Activated CD4-positive, alpha-beta T cell treated with anti-CD3 and anti-CD28 coated beads for 1 hour (primary cell): ENCODE results near the gene FOXO3B.
"Not testable (repeated sequence)": the region's sequence is repeated elsewhere in the genome, so short reads cannot be mapped to it uniquely, and the experiment has no call there.

Experiments
- DNase-seq: peaks from one replicate; pipeline ENCODE4 v3.0.0-alpha.2; 2020

FOXO3B gene

DNA sequence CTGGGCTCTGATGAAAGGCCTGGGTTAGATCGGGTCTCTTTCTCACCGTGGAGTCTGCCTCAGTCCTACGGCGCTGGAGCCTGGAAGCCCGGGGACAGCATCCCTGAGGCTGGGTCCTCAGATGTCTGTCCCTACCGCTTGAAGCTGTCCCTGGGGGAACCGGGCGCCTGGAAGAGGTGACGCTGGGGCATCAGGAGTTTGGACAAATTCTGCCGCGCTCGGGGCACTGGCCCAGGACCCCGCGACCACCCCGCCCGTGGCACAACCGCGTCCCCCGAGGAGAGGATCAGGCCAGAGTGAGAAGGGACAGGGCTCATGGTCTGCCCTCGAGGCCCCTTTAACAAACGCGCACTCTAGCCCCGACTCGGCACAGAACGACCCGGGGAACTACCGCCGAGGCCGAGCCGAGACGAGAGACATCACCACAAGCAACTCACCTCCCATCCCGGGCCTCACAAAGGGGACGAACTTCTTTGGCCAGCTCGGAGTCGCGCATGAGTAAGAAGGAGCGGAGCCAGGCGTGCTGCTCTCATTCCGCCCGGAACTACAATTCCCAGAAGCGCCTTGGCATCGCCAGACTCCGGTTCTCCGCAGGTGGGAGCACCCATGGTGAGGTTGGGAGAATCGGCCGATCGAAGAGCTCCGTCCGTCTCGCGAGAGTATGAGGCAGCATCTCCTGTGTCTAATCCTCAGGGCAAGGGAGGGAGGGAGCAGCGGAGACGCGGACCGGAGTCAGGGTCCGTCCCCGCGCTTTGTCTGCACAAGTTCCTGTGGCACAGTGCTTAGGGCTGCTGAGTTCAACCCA lies at the start of gene FOXO3B:
Gene FOXO3B (minus strand): TSS at position 548 of the 805 bp plus-strand sequence. CDS start 663 bp downstream, outside the sequence.
- peak; percentile 53 for DNase-seq

- DNase-seq: not testable (repeated sequence)
Measured at GRCh38 chr17:18723509-18723908, 41.4 kb upstream of the FOXO3B start.

GRCh38 chr17:18722612-18723011 lies 40.5 kb upstream of the FOXO3B start:
- DNase-seq: not testable (repeated sequence)

DNA sequence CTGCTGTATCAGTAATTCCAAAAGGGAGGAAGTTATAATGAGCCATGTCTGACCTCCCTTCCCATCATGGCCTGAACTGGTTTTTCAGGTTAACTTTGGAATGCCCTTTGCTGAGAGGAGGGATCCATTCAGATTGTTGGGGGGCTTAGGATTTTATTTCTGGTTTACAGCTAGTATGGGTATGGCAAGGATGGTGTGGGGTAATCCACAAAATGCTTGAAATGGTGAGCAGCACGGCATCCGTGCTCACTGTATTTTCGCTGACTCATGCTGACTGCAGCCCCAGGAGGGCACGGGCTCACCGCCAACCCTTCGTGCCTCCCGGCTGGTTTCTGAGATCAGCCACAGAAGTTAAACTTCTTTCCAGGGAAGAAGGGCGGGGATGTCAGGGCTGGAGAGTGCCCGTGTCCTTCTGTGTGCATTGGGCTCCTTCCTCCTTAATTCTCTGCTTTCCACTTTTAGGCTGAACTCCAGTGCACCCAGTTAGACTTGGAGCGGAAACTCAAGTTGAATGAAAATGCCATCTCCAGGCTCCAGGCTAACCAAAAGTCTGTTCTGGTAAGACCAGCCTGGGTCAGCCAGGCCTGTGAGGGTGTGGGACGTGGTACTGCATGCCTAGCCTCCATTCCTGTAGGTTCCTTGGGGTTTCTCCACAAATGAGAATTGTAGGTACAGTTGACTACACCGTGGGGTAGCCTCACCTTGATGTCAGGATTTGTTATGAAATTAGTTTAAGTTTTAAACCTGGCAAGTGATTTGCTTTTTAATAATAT lies 39.8 kb upstream of the FOXO3B start:
- not testable (repeated sequence) for DNase-seq

DNA sequence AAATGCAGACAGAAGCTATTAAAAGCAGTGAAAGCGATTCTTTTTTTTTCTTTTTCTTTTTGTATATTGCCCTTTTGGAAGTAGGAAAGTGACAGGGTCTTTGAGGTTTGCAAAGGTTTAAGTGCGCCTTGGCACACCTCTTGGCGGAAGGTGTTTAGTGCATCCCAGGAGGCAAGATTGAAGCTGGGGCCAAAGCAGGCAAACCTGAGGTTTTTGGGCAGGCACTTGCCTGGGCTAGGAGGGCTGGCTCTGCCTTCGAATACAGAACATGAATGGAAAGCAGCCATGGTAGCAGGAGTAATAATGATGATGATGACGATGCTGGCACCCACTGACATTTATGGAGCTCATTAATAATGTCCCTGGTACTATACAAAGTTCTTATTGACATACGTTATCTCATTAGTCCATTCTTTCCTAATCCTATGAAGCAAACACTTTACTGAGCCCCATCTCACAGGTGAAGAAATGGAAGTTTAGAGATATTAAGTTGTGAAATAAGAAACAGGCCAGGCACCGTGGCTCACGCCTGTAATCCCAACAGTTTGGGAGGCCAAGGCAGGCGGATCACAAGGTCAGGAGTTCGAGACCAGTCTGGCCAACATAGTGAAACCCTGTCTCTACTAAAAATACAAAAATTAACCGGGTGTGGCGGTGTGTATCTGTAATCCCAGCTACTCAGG lies 37.5 kb upstream of the FOXO3B start:
- not testable (repeated sequence) for DNase-seq

DNA sequence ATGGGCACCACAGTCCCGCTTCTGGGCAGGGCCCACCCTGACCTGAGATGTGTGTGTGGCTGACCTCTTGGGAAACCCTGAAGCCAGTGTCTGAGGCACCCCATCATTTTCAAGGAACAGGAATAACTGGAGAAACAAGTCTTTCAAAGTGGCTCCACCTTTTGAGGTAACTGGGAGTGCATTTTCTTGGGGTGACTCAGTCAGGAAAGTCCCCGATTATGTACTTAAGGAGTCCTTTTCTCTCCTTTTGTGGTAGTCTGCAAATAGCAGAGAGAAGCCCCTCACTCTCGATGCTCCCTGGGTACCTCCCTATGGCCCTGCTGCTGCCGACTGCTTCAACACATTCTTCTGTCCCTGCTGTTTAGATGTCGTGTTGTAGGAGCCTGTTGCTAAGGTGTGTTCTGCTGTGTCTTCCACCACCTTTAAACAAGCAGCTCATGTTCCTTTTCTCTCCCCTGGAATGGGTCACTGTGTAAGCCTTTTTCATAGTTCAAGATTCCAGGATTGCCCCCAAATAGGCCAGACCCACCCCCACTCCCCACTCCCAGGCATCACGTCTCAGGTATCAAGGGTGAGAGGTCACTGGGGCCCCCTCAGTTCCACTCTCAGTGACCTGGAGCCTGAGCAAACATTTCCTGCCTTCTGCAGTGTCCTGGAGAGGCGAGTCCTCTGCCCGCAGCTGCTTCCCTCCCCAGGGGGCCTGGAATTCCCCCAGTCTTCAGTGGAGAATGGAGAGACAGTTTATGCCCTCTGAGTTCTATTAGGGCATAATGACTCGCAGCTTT lies 36.7 kb upstream of the FOXO3B start:
- DNase-seq: not testable (repeated sequence)

DNA sequence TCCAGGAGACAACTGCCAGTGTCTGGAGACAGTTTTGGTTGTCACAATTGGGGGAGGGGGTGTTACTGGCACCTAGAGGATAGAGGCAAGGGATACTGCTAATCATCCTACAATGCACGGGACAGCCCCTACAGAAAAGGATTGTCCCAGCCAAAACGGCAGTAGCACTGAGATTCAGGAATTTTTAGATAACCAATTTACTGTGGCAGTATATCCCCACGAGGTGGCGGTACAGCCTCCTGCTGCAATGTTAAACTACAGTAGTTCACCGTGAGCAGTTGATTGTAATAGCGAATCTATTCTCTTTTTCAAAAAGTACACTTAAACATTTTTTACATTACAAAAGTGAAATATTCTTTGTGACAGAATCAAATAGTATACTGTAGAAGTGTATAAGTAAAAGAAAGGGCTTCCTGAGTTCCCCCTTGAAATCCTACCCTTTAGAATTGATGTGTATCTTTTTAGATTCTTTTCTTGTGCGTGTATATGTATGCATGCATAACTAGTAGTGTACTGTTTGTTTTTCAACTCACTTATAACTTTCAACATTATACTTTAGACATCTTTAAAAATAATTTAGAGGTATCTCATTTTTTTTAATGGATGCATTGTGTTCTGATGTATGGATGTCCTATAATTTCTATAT lies 30.4 kb upstream of the FOXO3B start:
- peak; percentile 36 for DNase-seq

DNA sequence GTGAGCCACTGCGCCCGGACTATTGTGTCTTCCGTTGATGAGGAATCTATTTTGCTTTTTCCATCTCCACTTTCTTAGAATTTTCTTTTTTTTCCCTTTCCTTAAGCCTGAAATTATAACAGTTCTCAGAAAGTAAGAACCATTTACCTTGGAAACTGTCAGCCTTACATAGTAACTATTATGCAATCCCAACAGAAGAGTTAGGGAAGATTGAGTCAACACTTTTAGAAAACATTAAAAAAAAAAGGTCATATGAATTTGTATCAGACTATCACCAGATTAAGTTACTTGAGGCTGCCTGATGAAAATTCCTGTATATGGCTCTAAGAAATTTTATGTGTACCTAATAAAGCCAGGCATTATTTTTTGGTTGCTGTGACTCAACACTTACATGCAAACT lies 26.1 kb upstream of the FOXO3B start:
- not testable (repeated sequence) for DNase-seq

- DNase-seq: not testable (repeated sequence)
Measured at GRCh38 chr17:18705955-18706354, 23.8 kb upstream of the FOXO3B start.

GRCh38 chr17:18698473-18699103 lies 16.5 kb upstream of the FOXO3B start:
- not testable (repeated sequence) for DNase-seq

GRCh38 chr17:18695143-18695542 lies 13.0 kb upstream of the FOXO3B start:
- DNase-seq: not testable (repeated sequence)

GRCh38 chr17:18682668-18683067 lies 554 bp upstream of the FOXO3B start:
- not testable (repeated sequence) for DNase-seq

DNA sequence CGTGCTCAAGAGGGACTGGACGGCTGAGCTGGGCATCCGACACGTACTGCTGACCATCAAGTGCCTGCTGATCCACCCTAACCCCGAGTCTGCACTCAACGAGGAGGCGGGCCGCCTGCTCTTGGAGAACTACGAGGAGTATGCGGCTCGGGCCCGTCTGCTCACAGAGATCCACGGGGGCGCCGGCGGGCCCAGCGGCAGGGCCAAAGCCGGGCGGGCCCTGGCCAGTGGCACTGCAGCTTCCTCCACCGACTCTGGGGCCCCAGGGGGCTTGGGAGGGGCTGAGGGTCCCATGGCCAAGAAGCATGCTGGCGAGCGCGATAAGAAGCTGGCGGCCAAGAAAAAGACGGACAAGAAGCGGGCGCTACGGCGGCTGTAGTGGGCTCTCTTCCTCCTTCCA lies 4.7 kb downstream of the FOXO3B start:
- DNase-seq: not testable (repeated sequence)

DNA sequence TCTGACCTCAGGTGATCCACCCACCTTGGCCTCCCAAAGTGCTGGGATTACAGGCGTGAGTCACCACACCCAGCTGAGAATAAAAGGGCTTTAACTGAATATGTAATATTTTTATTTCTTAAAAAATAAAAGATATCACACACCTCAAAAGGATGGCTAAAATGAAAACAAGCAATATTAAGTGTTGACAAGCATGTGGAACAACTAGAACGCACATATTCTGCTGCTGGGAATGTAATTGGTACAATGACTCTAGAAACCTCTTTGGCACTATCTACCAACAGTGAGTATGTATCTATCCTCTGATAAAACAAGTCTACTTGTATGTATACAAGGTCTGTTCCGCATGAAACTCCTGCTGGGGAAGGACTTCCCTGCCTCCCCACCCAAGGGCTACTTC lies 5.2 kb downstream of the FOXO3B start:
- not testable (repeated sequence) for DNase-seq

GRCh38 chr17:18672395-18673227 lies 9.5 kb downstream of the FOXO3B start:
- DNase-seq: not testable (repeated sequence)

GRCh38 chr17:18668625-18669024 lies 13.5 kb downstream of the FOXO3B start:
- not testable (repeated sequence) for DNase-seq

GRCh38 chr17:18667535-18667934 lies 14.6 kb downstream of the FOXO3B start:
- DNase-seq: not testable (repeated sequence)

DNA sequence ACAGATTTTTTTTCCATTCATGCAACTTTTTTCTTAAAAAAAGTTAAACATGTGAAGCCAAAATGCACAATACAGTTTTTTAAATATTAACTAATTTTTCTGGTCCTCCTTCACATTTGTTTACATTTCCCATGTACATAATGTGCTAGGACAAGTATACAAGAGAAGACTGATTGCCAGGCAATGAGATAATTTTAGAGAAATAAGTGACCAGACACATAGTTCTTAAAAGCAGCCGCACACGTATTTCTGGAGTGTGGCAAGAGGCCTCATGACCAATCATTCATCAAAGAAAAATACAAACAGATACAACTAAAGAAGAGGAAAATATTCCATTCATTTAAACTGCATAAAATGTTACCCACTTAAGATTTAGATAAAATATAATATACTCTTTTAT lies 15.8 kb downstream of the FOXO3B start:
- not testable (repeated sequence) for DNase-seq

DNA sequence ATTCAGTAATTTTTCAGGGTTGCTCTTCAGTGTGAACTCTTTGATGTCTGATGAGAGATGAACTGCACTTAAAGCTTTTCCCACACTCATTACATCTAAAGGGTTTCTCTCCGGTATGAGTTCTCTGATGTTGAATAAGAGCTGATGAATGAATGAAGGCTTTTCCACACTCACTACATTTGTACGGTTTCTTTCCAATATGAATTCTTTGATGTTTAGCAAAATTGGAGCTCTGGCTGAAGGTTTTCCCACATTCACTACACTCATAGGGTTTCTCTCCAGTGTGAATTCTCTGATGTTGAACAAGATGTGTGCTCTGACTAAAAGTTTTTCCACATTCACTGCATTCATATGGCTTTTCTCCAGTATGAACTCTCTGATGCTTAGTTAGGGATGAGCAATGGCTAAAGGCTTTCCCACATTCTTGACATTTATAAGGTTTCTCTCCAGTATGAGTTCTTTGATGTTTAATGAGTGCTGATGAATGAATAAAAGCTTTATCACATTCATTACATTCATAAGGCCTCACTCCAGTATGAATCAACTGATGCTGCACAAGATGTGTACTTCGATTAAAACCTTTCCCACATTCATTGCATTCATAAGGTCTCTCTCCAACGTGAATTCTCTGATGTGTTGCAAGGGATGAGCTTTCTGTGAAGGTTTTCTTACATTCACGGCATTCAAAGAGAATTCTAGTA lies 20.0 kb downstream of the FOXO3B start:
- DNase-seq: not testable (repeated sequence)

- not testable (repeated sequence) for DNase-seq
Measured at GRCh38 chr17:18650094-18650493, 32.0 kb downstream of the FOXO3B start.
